ENCODE data around the gene GADD45B. TPM values are rescaled to one million over a fixed set of nuclear protein-coding genes. Genes with fewer than 3 reads are reported as not detected.

The GADD45B gene
- total RNA-seq, 4 donors from 2014 or later = 35.5 to 278 (median 54.9) TPM

- H3K36me3 ChIP-seq = no peaks in the 10 kb centered on the region
- TF ChIP-seq CTCF (IDR thresholded peaks at IDR 0.05) = no peak
- TF ChIP-seq POLR2A (IDR thresholded peaks at IDR 0.05) = no peak
- no peaks in the 10 kb centered on the region for H3K9me3 ChIP-seq
- peaks cover 0 to 6% (median 2%) of the 10 kb centered on the region in 4 donors for H3K4me1 ChIP-seq
- H3K4me3 ChIP-seq = no peak overlapping the region
- peak in 1 of 3 donors; percentile 70 for DNase-seq
- H3K27ac ChIP-seq = peak overlapping the region in 1 of 4 donors; percentile 32
- H3K27me3 ChIP-seq = no peaks in the 10 kb centered on the region
Observed at GRCh38 chr19:2507109-2507508, 31.2 kb downstream of the GADD45B start.

- Histone ChIP-seq H3K27me3 (no peaks in the 10 kb centered on the region), H3K36me3 (no peaks in the 10 kb centered on the region), H3K9me3 (no peaks in the 10 kb centered on the region), H3K4me3 (no peak overlapping the region), H3K27ac (no peak overlapping the region), H3K4me1 (peaks cover 0 to 6% (median 2%) of the 10 kb centered on the region in 4 donors)
- no peak for DNase-seq
- no peak for TF ChIP-seq CTCF (IDR thresholded peaks at IDR 0.05)
- TF ChIP-seq POLR2A (IDR thresholded peaks at IDR 0.05) = no peak
Observed at GRCh38 chr19:2509096-2509495, 33.2 kb downstream of the GADD45B start.

- peaks cover 0 to 6% (median 2%) of the 10 kb centered on the region in 4 donors for H3K4me1 ChIP-seq
- DNase-seq = no peak
- no peak overlapping the region for H3K27ac ChIP-seq
- H3K27me3 ChIP-seq = no peaks in the 10 kb centered on the region
- no peaks in the 10 kb centered on the region for H3K36me3 ChIP-seq
- no peak overlapping the region for H3K4me3 ChIP-seq
- TF ChIP-seq POLR2A (IDR thresholded peaks at IDR 0.05) (no peak), CTCF (IDR thresholded peaks at IDR 0.05) (no peak)
- H3K9me3 ChIP-seq = no peaks in the 10 kb centered on the region
Observed at GRCh38 chr19:2511570-2511969, 35.6 kb downstream of the GADD45B start.

- TF ChIP-seq CTCF (IDR thresholded peaks at IDR 0.05) (no peak), POLR2A (IDR thresholded peaks at IDR 0.05) (no peak)
- Histone ChIP-seq H3K4me3 (no peak overlapping the region), H3K27me3 (no peaks in the 10 kb centered on the region), H3K27ac (no peak overlapping the region), H3K4me1 (peaks cover 0 to 6% (median 2%) of the 10 kb centered on the region in 4 donors), H3K36me3 (no peaks in the 10 kb centered on the region), H3K9me3 (no peaks in the 10 kb centered on the region)
- no peak for DNase-seq
Observed at GRCh38 chr19:2511991-2512390, 36.1 kb downstream of the GADD45B start.

GRCh38 chr19:2512523-2513431 is 36.9 kb downstream of the GADD45B start:
- Histone ChIP-seq H3K4me1 (peaks cover 0 to 5% (median 0%) of the 10 kb centered on the region in 4 donors), H3K27ac (no peak overlapping the region), H3K4me3 (no peak overlapping the region), H3K36me3 (no peaks in the 10 kb centered on the region), H3K9me3 (no peaks in the 10 kb centered on the region), H3K27me3 (no peaks in the 10 kb centered on the region)
- DNase-seq = no peak
- TF ChIP-seq CTCF (IDR thresholded peaks at IDR 0.05) (no peak), POLR2A (IDR thresholded peaks at IDR 0.05) (no peak)

Measured in Peyer's patch (tissue), 4 donors.